ENCODE measurements around the gene ARL6IP1.

DNA sequence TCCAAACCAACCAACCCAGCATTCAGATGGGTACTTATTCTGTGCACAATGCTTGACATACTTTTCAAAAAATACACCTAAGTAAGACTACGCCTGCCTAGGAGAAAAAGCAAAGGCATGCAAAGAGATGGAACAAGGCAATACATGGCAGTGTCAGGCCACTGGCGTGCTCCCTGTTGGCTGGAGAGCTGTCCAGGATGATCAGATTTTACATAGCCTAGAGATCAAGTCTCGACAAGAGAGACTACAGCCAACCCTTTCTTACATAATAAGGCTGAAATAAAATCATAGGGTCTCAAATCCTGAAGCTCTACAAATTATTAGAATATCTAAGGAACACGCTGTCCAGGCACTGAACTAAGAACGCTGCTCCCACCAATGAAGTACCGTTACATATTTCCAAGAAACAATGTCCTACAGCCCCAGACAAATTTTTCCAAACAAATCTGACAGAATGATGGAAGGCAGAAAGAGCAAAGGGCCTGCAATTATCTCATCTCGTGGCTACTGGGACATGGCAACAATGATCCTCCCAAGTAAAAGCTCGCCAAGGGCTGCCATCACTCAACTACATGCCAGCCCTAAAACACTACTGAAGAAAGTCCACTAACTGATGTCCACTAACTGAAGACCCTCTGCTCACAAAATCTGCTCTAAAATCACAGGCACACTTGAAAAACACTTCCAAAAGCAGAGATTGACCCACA, 16.3 kb downstream of the ARL6IP1 start:
- TF ChIP-seq OSR1 (CRISPR knock-in tag; IDR thresholded peaks at IDR 0.05), result no peak
- no peak for TF ChIP-seq ZFP30 (CRISPR knock-in tag; IDR thresholded peaks at IDR 0.05)
- TF ChIP-seq RARB (CRISPR knock-in tag; IDR thresholded peaks at IDR 0.05), result no peak
- TF ChIP-seq TCF4 (CRISPR knock-in tag; IDR thresholded peaks at IDR 0.05; ENCODE audit: borderline replicate concordance), result no peak
- no peak for TF ChIP-seq PATZ1 (CRISPR knock-in tag; IDR thresholded peaks at IDR 0.05; ENCODE audit: borderline replicate concordance)
- TF ChIP-seq ARNTL (CRISPR knock-in tag; IDR thresholded peaks at IDR 0.05; ENCODE audit: borderline replicate concordance, low read depth), result no peak
- TF ChIP-seq ISL1 (CRISPR knock-in tag; IDR thresholded peaks at IDR 0.05), result no peak
- no peak for TF ChIP-seq ZC3H10 (CRISPR knock-in tag; IDR thresholded peaks at IDR 0.05)
- TF ChIP-seq, protein P1, sequence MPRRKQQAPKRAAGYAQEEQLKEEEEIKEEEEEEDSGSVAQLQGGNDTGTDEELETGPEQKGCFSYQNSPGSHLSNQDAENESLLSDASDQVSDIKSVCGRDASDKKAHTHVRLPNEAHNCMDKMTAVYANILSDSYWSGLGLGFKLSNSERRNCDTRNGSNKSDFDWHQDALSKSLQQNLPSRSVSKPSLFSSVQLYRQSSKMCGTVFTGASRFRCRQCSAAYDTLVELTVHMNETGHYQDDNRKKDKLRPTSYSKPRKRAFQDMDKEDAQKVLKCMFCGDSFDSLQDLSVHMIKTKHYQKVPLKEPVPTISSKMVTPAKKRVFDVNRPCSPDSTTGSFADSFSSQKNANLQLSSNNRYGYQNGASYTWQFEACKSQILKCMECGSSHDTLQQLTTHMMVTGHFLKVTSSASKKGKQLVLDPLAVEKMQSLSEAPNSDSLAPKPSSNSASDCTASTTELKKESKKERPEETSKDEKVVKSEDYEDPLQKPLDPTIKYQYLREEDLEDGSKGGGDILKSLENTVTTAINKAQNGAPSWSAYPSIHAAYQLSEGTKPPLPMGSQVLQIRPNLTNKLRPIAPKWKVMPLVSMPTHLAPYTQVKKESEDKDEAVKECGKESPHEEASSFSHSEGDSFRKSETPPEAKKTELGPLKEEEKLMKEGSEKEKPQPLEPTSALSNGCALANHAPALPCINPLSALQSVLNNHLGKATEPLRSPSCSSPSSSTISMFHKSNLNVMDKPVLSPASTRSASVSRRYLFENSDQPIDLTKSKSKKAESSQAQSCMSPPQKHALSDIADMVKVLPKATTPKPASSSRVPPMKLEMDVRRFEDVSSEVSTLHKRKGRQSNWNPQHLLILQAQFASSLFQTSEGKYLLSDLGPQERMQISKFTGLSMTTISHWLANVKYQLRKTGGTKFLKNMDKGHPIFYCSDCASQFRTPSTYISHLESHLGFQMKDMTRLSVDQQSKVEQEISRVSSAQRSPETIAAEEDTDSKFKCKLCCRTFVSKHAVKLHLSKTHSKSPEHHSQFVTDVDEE (CRISPR knock-in tag; IDR thresholded peaks at IDR 0.05), result no peak
- TF ChIP-seq ZFP3 (CRISPR knock-in tag; IDR thresholded peaks at IDR 0.05), result no peak
- TF ChIP-seq TOX (CRISPR knock-in tag; IDR thresholded peaks at IDR 0.05; ENCODE audit: borderline replicate concordance), result no peak
